SK-N-SH (cell line): ENCODE data around the gene YES1. TPM values are rescaled to one million over a fixed set of nuclear protein-coding genes. Genes with fewer than 3 reads are reported as not detected.

Experiments
- CTCF ChIA-PET: fragments of 300-600, 350-600 bp; formaldehyde crosslinking; extraction: SDS; loops from one replicate; lab custom pipeline; 2021; lab: Yijun Ruan, JAX
- POLR2A ChIA-PET: fragments of 350-600 bp; sonication (Branson Sonifier 250); formaldehyde crosslinking; extraction: SDS; loops from one replicate; lab custom pipeline; 2020; ENCODE audit warnings: antibody characterized with exemption, inconsistent platforms; lab: Yijun Ruan, JAX
- DNase-seq: peaks from one replicate; pipeline ENCODE4 v3.0.0; 2012
- H2AFZ ChIP-seq: fragments of 200-600 bp; sonication (generic); 2 replicates; pipeline ENCODE4 v1.8.1; 2016; ENCODE audit warnings: antibody characterized with exemption, mild to moderate bottlenecking, low read depth
- H3F3A ChIP-seq: fragments of 200-600 bp; sonication (generic); replicated peaks from 2 replicates; pipeline ENCODE3; 2016; ENCODE audit warnings: antibody characterized with exemption, mild to moderate bottlenecking; ENCODE audit not compliant: insufficient read depth
- H3K27ac ChIP-seq, 2 experiments: fragments of 200-500 bp in 1 of 2; fragments of 200-600 bp in 1 of 2; sonication (Bioruptor generic) in 1 of 2; sonication (generic), shearing (Covaris generic) in 1 of 2; 2 replicates each; pipeline versions ENCODE4 v1.5.1 to v1.6.1; 2014 to 2016; ENCODE audit warnings: low read depth in 2 of 2, inconsistent platforms in 1 of 2, low read length in 1 of 2, mild to moderate bottlenecking in 1 of 2, mixed read lengths in 1 of 2
- H3K27me3 ChIP-seq: fragments of 200-600 bp; sonication (generic), shearing (Covaris generic); 2 replicates; pipeline ENCODE4 v1.6.1; 2016; ENCODE audit warnings: mixed run types; ENCODE audit not compliant: insufficient read depth
- H3K36me3 ChIP-seq, 2 experiments: fragments of 200-500 bp in 1 of 2; fragments of 200-600 bp in 1 of 2; sonication (Bioruptor generic) in 1 of 2; sonication (generic) in 1 of 2; replicated peaks in 1 of 2; 2 replicates each; pipeline versions ENCODE3 to v1.5.1; 2014 to 2016; ENCODE audit warnings: low read length in 1 of 2, mild to moderate bottlenecking in 1 of 2; ENCODE audit not compliant: insufficient read depth in 2 of 2, control insufficient read depth in 1 of 2
- H3K4me1 ChIP-seq, 2 experiments: fragments of 200-500 bp in 1 of 2; fragments of 200-600 bp in 1 of 2; sonication (Bioruptor generic) in 1 of 2; sonication (generic), shearing (Covaris generic) in 1 of 2; 2 replicates each; pipeline versions ENCODE4 v1.5.1 to v1.6.1; 2014 to 2016; ENCODE audit warnings: low read depth in 1 of 2, low read length in 1 of 2, mixed run types in 1 of 2; ENCODE audit not compliant: insufficient read depth in 2 of 2, control insufficient read depth in 1 of 2
- H3K4me2 ChIP-seq: fragments of 200-600 bp; sonication (generic), shearing (Covaris generic); 2 replicates; pipeline ENCODE4 v1.6.1; 2017; ENCODE audit warnings: mixed run types
- H3K4me3 ChIP-seq, 2 experiments: fragments of 200-500 bp in 1 of 2; fragments of 200-600 bp in 1 of 2; sonication (Bioruptor generic) in 1 of 2; sonication (generic), shearing (Covaris generic) in 1 of 2; 2 replicates each; pipeline versions ENCODE4 v1.5.1 to v1.8.1; 2014 to 2016; ENCODE audit warnings: low read depth in 2 of 2, inconsistent platforms in 1 of 2, low read length in 1 of 2, mild to moderate bottlenecking in 1 of 2, mixed read lengths in 1 of 2, moderate library complexity in 1 of 2
- H3K79me2 ChIP-seq: fragments of 200-600 bp; sonication (generic); 2 replicates; pipeline ENCODE4 v1.8.1; 2017; ENCODE audit warnings: mild to moderate bottlenecking; ENCODE audit not compliant: insufficient read depth
- H3K9ac ChIP-seq: fragments of 200-600 bp; sonication (generic); 2 replicates; pipeline ENCODE4 v1.6.1; 2017; ENCODE audit warnings: mixed run types
- H3K9me2 ChIP-seq: fragments of 200-600 bp; sonication (generic); 2 replicates; pipeline ENCODE4 v1.6.1; 2017; ENCODE audit warnings: mixed run types
- H3K9me3 ChIP-seq: fragments of 200-600 bp; sonication (generic); 2 replicates; pipeline ENCODE4 v1.6.1; 2017; ENCODE audit warnings: mixed run types, mild to moderate bottlenecking, moderate library complexity
- H4K20me1 ChIP-seq: fragments of 200-600 bp; sonication (generic); 2 replicates; pipeline ENCODE4 v1.6.1; 2017; ENCODE audit warnings: mild to moderate bottlenecking, mixed run types; ENCODE audit not compliant: insufficient read depth
- CHD2 ChIP-seq: fragments of 150-350 bp; IDR thresholded peaks from 2 replicates; pipeline ENCODE4 v1.6.1; 2018; ENCODE audit warnings: low read length; ENCODE audit not compliant: partially characterized antibody
- CTCF ChIP-seq: fragments of 200-600 bp; sonication (generic); IDR thresholded peaks from 2 replicates; pipeline ENCODE4 v1.6.1; 2017; ENCODE audit warnings: antibody characterized with exemption, mild to moderate bottlenecking, moderate library complexity
- ELF1 ChIP-seq: IDR thresholded peaks from 2 replicates; pipeline ENCODE4 v1.4.0; 2012
- EP300 ChIP-seq, 2 experiments: IDR thresholded peaks; 2 replicates each; pipeline versions ENCODE4 v1.4.0 to v1.6.1; 2012; ENCODE audit warnings: borderline replicate concordance in 1 of 2, low read depth in 1 of 2, low read length in 1 of 2
- FOSL2 ChIP-seq: IDR thresholded peaks from 2 replicates; pipeline ENCODE4 v1.4.0; 2012; ENCODE audit warnings: low read depth, mild to moderate bottlenecking, moderate library complexity, borderline replicate concordance
- FOXM1 ChIP-seq: IDR thresholded peaks from 2 replicates; pipeline ENCODE4 v1.4.0; 2012; ENCODE audit warnings: low read depth, mild to moderate bottlenecking
- GABPA ChIP-seq: IDR thresholded peaks from 2 replicates; pipeline ENCODE4 v1.4.0; 2012; ENCODE audit warnings: low read depth, mild to moderate bottlenecking
- GATA2 ChIP-seq: sonication (generic); formaldehyde crosslinking; IDR thresholded peaks from 2 replicates; pipeline ENCODE4 v1.5.0; 2020; ENCODE audit warnings: mild to moderate bottlenecking, missing genetic modification reagents
- IRF3 ChIP-seq: fragments of 150-350 bp; IDR thresholded peaks from 2 replicates; pipeline ENCODE4 v1.6.1; 2016; ENCODE audit warnings: mild to moderate bottlenecking, low read depth, low read length
- JUND ChIP-seq: IDR thresholded peaks from 2 replicates; pipeline ENCODE4 v1.4.0; 2012
- MAX ChIP-seq: IDR thresholded peaks from 2 replicates; pipeline ENCODE4 v1.4.0; 2012; ENCODE audit warnings: low read depth
- MEF2A ChIP-seq: IDR thresholded peaks from 2 replicates; pipeline ENCODE4 v1.4.0; 2012; ENCODE audit warnings: low read depth, borderline replicate concordance
- MXI1 ChIP-seq: IDR thresholded peaks from 2 replicates; pipeline ENCODE4 v1.6.1; 2012; ENCODE audit warnings: mild to moderate bottlenecking, low read depth, low read length, improper control_type of control experiment
- NFIC ChIP-seq: IDR thresholded peaks from 2 replicates; pipeline ENCODE4 v1.4.0; 2012; ENCODE audit warnings: borderline replicate concordance
- NRF1 ChIP-seq: IDR thresholded peaks from 2 replicates; pipeline ENCODE4 v1.6.1; 2012; ENCODE audit warnings: low read depth, mild to moderate bottlenecking, low read length
- RAD21 ChIP-seq: IDR thresholded peaks from 2 replicates; pipeline ENCODE4 v1.6.1; 2012; ENCODE audit warnings: mild to moderate bottlenecking, low read length
- RCOR1 ChIP-seq: fragments of 150-350 bp; IDR thresholded peaks from 2 replicates; pipeline ENCODE4 v1.6.1; 2017; ENCODE audit warnings: antibody characterized with exemption, low read length
- RFX5 ChIP-seq: IDR thresholded peaks from 2 replicates; pipeline ENCODE4 v1.6.1; 2012; ENCODE audit warnings: mild to moderate bottlenecking, improper control_type of control experiment, low read length
- SMC3 ChIP-seq: IDR thresholded peaks from 2 replicates; pipeline ENCODE4 v1.6.1; 2012; ENCODE audit warnings: low read depth, low read length, improper control_type of control experiment
- TAF1 ChIP-seq: IDR thresholded peaks from 2 replicates; pipeline ENCODE4 v1.6.1; 2012; ENCODE audit warnings: low read depth, mild to moderate bottlenecking, low read length, moderate library complexity, borderline replicate concordance
- TCF12 ChIP-seq: IDR thresholded peaks from 2 replicates; pipeline ENCODE4 v1.4.0; 2012
- TEAD4 ChIP-seq: IDR thresholded peaks from 2 replicates; pipeline ENCODE4 v1.4.0; 2012; ENCODE audit warnings: mild to moderate bottlenecking, borderline replicate concordance; ENCODE audit not compliant: insufficient read depth
- USF2 ChIP-seq: fragments of 150-350 bp; IDR thresholded peaks from 2 replicates; pipeline ENCODE4 v1.6.1; 2017; ENCODE audit warnings: antibody characterized with exemption, low read length, low read depth, borderline replicate concordance
- YY1 ChIP-seq: IDR thresholded peaks from 2 replicates; pipeline ENCODE4 v1.4.0; 2012; ENCODE audit warnings: low read depth, mild to moderate bottlenecking
- WGBS: methylation state at CpG from one replicate; pipeline ENCODE4 v1.1.6; 2017; ENCODE audit warnings: low lambda C conversion rate; 5-methylcytosine and 5-hydroxymethylcytosine counted together
- polyA plus RNA-seq, 3 experiments: library from polyadenylated mRNA; depleted of rRNA; stranded (reverse); fragments of >200 nt; gene quantifications; 2 replicates each; pipeline ENCODE4 v1.2.3, GENCODE V29; 2012

YES1 gene
- polyA plus RNA-seq, 1 of the 3 experiments (the other 2 are of a cell fraction) = 7.9 TPM

GRCh38 chr18:709771-710170 is 102.3 kb downstream of the YES1 start:
- peaks cover 16% of the 10 kb centered on the region; the same call in 1 of the 2 replicates for H3K79me2 ChIP-seq
- H3K27ac ChIP-seq = no peak overlapping the region
- ChIA-PET CTCF (interaction anchor here (1.1 to 2.2 kb wide), 2 partner anchors 16 to 86 kb away, joined by 4 to 12 read pairs; no protein-coding TSS in a partner anchor), POLR2A (no interaction called here)
- no peak overlapping the region for H3K9ac ChIP-seq
- H3K4me3 ChIP-seq = no peak overlapping the region
- H3K9me2 ChIP-seq = no peaks in the 10 kb centered on the region
- H3K9me3 ChIP-seq = no peaks in the 10 kb centered on the region
- H3K4me2 ChIP-seq = no peak overlapping the region
- peaks cover 12% of the 10 kb centered on the region for H3F3A ChIP-seq
- 83% methylated on average over 1 of the region's 1 CpG for WGBS
- no peaks in the 10 kb centered on the region for H3K27me3 ChIP-seq
- TF ChIP-seq GATA2 (CRISPR knock-in tag) = no peak
- no peak for TF ChIP-seq ELF1
- no peak for TF ChIP-seq RCOR1
- TF ChIP-seq SMC3 = no peak
- TF ChIP-seq NFIC = no peak
- no peak for TF ChIP-seq RAD21
- TF ChIP-seq CTCF = no peak
- TF ChIP-seq EP300 (IDR thresholded peaks at IDR 0.05; ENCODE audit: borderline replicate concordance in 1 of 2, low read depth in 1 of 2, low read length in 1 of 2) = no peak
- TF ChIP-seq TAF1 = no peak
- TF ChIP-seq FOSL2 = no peak
- no peak for TF ChIP-seq MXI1
- TF ChIP-seq GABPA = no peak
- no peak for TF ChIP-seq YY1
- TF ChIP-seq JUND = no peak
- no peak for TF ChIP-seq NRF1
- TF ChIP-seq TEAD4 = no peak
- no peaks in the 10 kb centered on the region for H3K36me3 ChIP-seq
- peaks cover 0 to 7% of the 10 kb centered on the region in 2 experiments; a peak in 1 of 4 replicates for H3K4me1 ChIP-seq
- DNase-seq = no peak
- H2AFZ ChIP-seq = no peak overlapping the region
- no peaks in the 10 kb centered on the region for H4K20me1 ChIP-seq

- ChIA-PET CTCF (interaction anchor here (2.2 to 2.3 kb wide), 2 partner anchors 84 to 123 kb away, joined by 10 to 12 read pairs; no protein-coding TSS in a partner anchor), POLR2A (no interaction called here)
- Histone ChIP-seq H3F3A (peaks cover 10% of the 10 kb centered on the region), H3K79me2 (peaks cover 16% of the 10 kb centered on the region; the same call in 1 of the 2 replicates), H3K27ac (no peak overlapping the region), H3K9me3 (no peaks in the 10 kb centered on the region), H3K27me3 (no peaks in the 10 kb centered on the region), H3K9ac (no peak overlapping the region), H3K4me3 (no peak overlapping the region), H2AFZ (no peak overlapping the region), H3K4me1 (peaks cover 7% of the 10 kb centered on the region in 2 experiments; a peak in 2 of 4 replicates), H4K20me1 (no peaks in the 10 kb centered on the region), H3K36me3 (no peaks in the 10 kb centered on the region), H3K4me2 (no peak overlapping the region), H3K9me2 (no peaks in the 10 kb centered on the region)
- 94% methylated on average over 10 of the region's 10 CpGs for WGBS
- no peak for DNase-seq
- TF ChIP-seq USF2 (no peak), GATA2 (CRISPR knock-in tag) (no peak), ELF1 (no peak), CHD2 (no peak), IRF3 (no peak), EP300 (IDR thresholded peaks at IDR 0.05; ENCODE audit: borderline replicate concordance in 1 of 2, low read depth in 1 of 2, low read length in 1 of 2) (no peak), CTCF (no peak), MEF2A (no peak), SMC3 (no peak), RFX5 (no peak), TCF12 (no peak), MAX (no peak), FOSL2 (no peak), YY1 (no peak), FOXM1 (no peak)
Observed at GRCh38 chr18:708096-708495, 103.9 kb downstream of the YES1 start.
